Right cardiac atrium (tissue), 5 donors: ENCODE results near the gene USP15. TPM values are rescaled to one million over a fixed set of nuclear protein-coding genes. Genes with fewer than 3 reads are reported as not detected.

Experiments used
- ATAC-seq, 2 donors: fragments of 200-7000 bp; cut with Tn5 transposase; one replicate each; pipeline versions ENCODE4 v1.8.0 to v1.9.1; 2020; ENCODE audit warnings: moderate library complexity in 2 of 2, mild to moderate bottlenecking in 1 of 2
- DNase-seq, 3 donors: peaks; one replicate each; pipeline ENCODE4 v3.0.0-alpha.2; 2020
- H3K27ac ChIP-seq: one replicate; pipeline ENCODE4 v1.5.1; 2013; ENCODE audit warnings: mild to moderate bottlenecking, low read length, control low read depth, moderate library complexity
- H3K27me3 ChIP-seq: one replicate; pipeline ENCODE4 v1.6.1; 2013; ENCODE audit not compliant: control insufficient read depth, insufficient read depth
- H3K4me1 ChIP-seq: one replicate; pipeline ENCODE4 v1.6.1; 2013; ENCODE audit warnings: low read length; ENCODE audit not compliant: control insufficient read depth, insufficient read depth
- H3K4me3 ChIP-seq: one replicate; pipeline ENCODE4 v1.5.1; 2013; ENCODE audit warnings: low read length, control low read depth
- H3K9me3 ChIP-seq: one replicate; pipeline ENCODE4 v1.6.1; 2013; ENCODE audit warnings: low read length; ENCODE audit not compliant: control insufficient read depth
- WGBS: extraction: QIAGEN DNeasy Blood & Tissue Kit; methylation state at CpG from one replicate; pipeline ENCODE4 v1.1.7; 2013; 5-methylcytosine and 5-hydroxymethylcytosine counted together
- intact Hi-C, 4 donors: fragments of 100-400 bp; cut with DNase I; formaldehyde crosslinking; loops; one replicate each; pipeline versions ENCODE4 v1.11.0 to v1.14.0; 2022 to 2023
- polyA plus RNA-seq: library from polyadenylated mRNA; stranded (reverse); fragments of 200-250 nt; gene quantifications from one replicate; pipeline ENCODE4 v1.2.3, GENCODE V29; 2013
- total RNA-seq, 4 donors: library from RNA; stranded (reverse); fragmentation: NEBNext Ultra II Directional; extraction: Animal tissue kit (Norgen Biotek cat#: 25700); gene quantifications; one replicate each; pipeline ENCODE4 v1.2.1, GENCODE V29; 2021
- donor health status: healthy with polysubstance abuse.
- donor health status: DM: no; HTN: yes; CAD: no.
- donor health status: DM: no; HTN: no; CAD: no.
- donor health status: DM: no; HTN: yes; CAD: no; lungs with severe emphysema.
- donor health status: DM: yes; HTN: yes; CAD: no.

USP15 gene
- total and polyA plus RNA-seq, 5 donors: 38.0 to 65.7 (median 51.1) TPM

DNA sequence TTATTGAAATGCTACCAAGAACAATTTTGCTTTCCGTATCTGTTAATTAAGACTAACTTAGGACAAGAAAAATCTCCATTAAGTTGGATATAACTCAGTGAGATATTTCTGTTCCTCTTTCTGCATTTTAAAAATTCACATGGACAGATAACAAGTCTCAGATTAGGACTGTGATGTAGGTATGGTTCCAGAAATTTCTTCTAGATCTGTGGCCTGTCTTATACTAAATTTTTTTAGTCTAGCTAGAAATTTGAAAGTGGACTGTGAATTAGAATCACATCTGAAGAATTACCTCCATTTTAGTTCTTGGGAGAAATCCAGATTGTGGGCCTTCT is 41.6 kb downstream of the USP15 start:
- DNase-seq (no peak), ATAC-seq (no peak)
- H3K27me3 ChIP-seq: no peaks in the 10 kb centered on the region
- no peak overlapping the region for H3K27ac ChIP-seq
- H3K4me3 ChIP-seq: no peak overlapping the region
- peaks cover 2% of the 10 kb centered on the region for H3K4me1 ChIP-seq
- 72% methylated on average over 1 of the region's 1 CpG for WGBS
- intact Hi-C loops: no loop called here
- H3K9me3 ChIP-seq: no peaks in the 10 kb centered on the region

GRCh38 chr12:62304560-62304959 is 44.4 kb downstream of the USP15 start:
- no peaks in the 10 kb centered on the region for H3K9me3 ChIP-seq
- WGBS: 98% methylated on average over 3 of the region's 3 CpGs
- intact Hi-C loops: no loop called here
- no peaks in the 10 kb centered on the region for H3K27me3 ChIP-seq
- no peak overlapping the region for H3K4me3 ChIP-seq
- no peak for ATAC-seq
- DNase-seq: no peak
- no peaks in the 10 kb centered on the region for H3K4me1 ChIP-seq
- no peak overlapping the region for H3K27ac ChIP-seq

DNA sequence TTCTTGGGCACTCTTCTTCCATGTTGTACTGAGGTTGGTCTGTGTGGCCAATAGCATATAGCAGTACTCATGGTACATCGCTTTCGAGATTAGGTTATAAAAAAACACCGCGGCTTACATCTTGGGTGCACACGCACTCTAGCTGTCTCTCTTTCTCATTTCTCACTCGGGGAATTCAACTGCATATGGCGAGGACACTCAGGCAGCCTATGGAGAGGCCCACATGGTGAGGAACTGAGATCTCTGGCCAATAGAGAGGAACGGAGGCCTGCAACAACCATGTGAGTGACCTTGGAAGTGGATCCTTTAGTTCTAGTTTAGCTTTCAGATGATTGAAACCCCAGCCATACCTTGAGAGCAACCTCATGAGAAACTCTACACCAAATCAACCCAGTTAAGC is 45.6 kb downstream of the USP15 start:
- ATAC-seq: no peak
- intact Hi-C loops: no loop called here
- WGBS: 98% methylated on average over 8 of the region's 8 CpGs
- no peaks in the 10 kb centered on the region for H3K4me1 ChIP-seq
- H3K27me3 ChIP-seq: no peaks in the 10 kb centered on the region
- H3K9me3 ChIP-seq: no peaks in the 10 kb centered on the region
- H3K27ac ChIP-seq: no peak overlapping the region
- H3K4me3 ChIP-seq: no peak overlapping the region
- no peak for DNase-seq

DNA sequence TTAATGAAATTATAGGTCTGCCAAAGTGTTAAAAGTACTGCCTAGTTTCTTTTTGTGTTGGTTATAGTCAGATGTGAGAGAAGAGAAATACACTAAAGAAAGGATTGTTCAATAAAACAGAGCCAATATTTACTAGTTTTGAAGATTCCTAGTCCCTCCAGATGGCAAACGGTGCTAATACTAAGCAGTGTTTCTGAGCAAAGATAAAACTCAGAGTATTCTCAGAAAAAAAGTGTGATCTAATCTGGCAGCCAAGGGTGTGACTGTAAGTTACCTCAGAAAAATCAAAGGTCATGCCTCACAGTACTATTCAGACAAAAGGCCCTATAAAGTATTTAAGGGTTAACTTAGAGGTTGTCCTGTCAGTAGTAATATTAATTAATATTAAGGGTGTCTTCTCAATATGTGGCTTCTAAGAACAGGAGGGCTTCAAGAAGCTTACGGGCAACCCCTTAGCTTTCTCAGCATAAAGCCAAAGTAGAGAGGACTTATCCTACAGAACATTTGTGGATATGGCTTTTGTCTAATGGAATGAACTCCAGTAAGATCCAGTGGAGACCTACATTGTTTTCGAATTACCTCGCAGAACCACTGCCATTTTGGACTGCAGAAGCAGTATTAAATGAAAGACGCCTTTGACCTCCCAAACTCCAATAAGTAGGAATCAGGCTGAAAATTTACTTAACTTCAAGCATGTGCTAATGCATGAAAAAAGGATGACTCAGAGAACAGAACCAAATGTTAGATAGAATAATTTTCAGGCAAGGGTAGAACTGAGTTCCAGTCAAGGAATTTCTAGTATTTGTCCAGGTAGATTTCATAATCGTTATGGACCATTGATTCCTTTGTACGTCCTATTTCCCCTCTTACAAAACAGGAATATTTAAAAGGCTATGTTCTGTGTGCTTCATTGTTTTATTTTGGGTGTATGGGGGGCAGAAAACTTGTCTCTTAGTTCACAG is 46.6 kb downstream of the USP15 start:
- no peak for DNase-seq
- intact Hi-C loops: no loop called here
- 96% methylated on average over 7 of the region's 7 CpGs for WGBS

DNA sequence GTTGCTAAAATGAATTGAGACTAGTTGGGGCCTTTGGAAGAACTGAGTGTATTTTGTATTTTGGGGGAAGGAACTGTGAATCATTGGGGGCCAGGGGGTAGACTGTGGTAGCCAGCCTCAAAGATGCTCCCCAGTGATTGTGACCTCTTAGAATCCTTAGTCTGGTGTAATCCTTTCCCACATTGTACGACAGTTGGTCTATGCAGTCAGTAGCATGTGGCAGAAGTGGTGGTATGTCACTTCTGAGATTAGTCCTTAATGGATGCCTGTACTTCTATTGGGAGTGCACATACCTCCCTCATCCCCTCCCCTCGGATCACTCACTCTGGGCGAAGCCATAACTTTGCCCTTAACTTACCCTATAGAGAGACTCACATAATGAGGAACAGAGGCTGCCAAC is 48.0 kb downstream of the USP15 start:
- 98% methylated on average over 3 of the region's 3 CpGs for WGBS
- intact Hi-C loops: no loop called here

More for the DNA sequence above, 46.6 kb downstream of the USP15 start:
- ATAC-seq: no peak
- Histone ChIP-seq H3K27ac (no peak overlapping the region), H3K4me1 (no peaks in the 10 kb centered on the region), H3K4me3 (no peak overlapping the region), H3K9me3 (no peaks in the 10 kb centered on the region), H3K27me3 (no peaks in the 10 kb centered on the region)

GRCh38 chr12:62313727-62314380 is 53.6 kb downstream of the USP15 start:
- no peak overlapping the region for H3K27ac ChIP-seq
- intact Hi-C loops: no loop called here
- no peaks in the 10 kb centered on the region for H3K9me3 ChIP-seq
- no peak for DNase-seq
- 64% methylated on average over 2 of the region's 2 CpGs for WGBS
- peak overlapping the region; percentile 32 for H3K4me3 ChIP-seq
- no peaks in the 10 kb centered on the region for H3K27me3 ChIP-seq
- H3K4me1 ChIP-seq: peaks cover 3% of the 10 kb centered on the region
- no peak for ATAC-seq

More for the DNA sequence above, 48.0 kb downstream of the USP15 start:
- DNase-seq (no peak), ATAC-seq (no peak)
- no peaks in the 10 kb centered on the region for H3K27me3 ChIP-seq
- no peak overlapping the region for H3K4me3 ChIP-seq
- no peaks in the 10 kb centered on the region for H3K9me3 ChIP-seq
- H3K4me1 ChIP-seq: no peaks in the 10 kb centered on the region
- no peak overlapping the region for H3K27ac ChIP-seq

DNA sequence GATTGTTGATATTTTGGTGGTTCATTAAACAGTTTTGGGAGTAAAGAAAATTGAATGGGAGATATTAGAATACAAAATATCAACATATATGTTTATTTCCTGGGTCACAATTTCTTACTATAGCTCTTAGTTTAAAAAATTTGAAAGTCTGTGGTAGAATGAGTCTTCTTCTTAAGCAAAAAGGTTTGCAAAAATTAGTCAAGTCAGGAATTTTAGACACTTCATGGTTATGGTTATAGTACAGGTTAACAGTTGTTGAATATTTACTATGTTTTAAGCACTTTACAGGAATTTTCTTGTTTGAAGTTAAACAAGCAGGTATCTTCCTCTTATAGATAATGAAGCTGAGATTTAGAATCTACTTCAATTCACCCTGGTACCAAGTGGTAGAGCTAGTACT is 56.8 kb downstream of the USP15 start:
- intact Hi-C loops: no loop called here
- H3K4me3 ChIP-seq: no peak overlapping the region
- H3K27ac ChIP-seq: no peak overlapping the region

GRCh38 chr12:62319058-62319457 is 58.9 kb downstream of the USP15 start:
- DNase-seq (no peak), ATAC-seq (no peak)
- Histone ChIP-seq H3K27me3 (no peaks in the 10 kb centered on the region), H3K9me3 (no peaks in the 10 kb centered on the region), H3K4me3 (no peak overlapping the region), H3K4me1 (peaks cover 3% of the 10 kb centered on the region), H3K27ac (no peak overlapping the region)
- 81% methylated on average over 2 of the region's 2 CpGs for WGBS
- intact Hi-C loops: no loop called here

More for the DNA sequence above, 56.8 kb downstream of the USP15 start:
- DNase-seq (no peak), ATAC-seq (no peak)
- H3K9me3 ChIP-seq: no peaks in the 10 kb centered on the region
- peaks cover 3% of the 10 kb centered on the region for H3K4me1 ChIP-seq
- no peaks in the 10 kb centered on the region for H3K27me3 ChIP-seq

DNA sequence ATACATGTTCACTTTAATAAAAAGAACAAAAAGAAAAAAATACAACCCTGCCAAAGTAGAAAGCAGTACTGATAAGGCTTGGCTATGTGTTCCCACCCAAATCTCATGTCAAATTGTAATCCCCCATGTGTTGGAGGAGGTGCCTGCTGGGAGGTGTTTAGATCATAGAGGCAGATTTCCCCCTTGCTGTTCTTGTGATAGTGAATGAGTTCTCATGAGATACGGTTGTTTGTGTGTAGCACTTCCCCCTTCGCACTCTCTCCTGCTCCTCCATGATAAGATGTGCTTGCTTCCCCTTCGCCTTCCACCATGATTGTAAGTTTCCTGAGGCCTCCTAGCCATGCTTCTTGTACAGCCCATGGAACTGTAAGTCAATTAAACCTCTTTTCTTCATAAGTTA is 59.9 kb downstream of the USP15 start:
- H3K4me1 ChIP-seq: peaks cover 3% of the 10 kb centered on the region
- H3K27ac ChIP-seq: no peak overlapping the region
- intact Hi-C loops: loop anchor here in 1 of 4 donors (10.0 kb wide), 1 partner anchor 55 kb away; the partner anchor contains the start of gene USP15
- H3K27me3 ChIP-seq: no peaks in the 10 kb centered on the region
- no peak for DNase-seq
- H3K9me3 ChIP-seq: no peaks in the 10 kb centered on the region
- no peak for ATAC-seq
- whole genome bisulfite sequencing: 91% methylated on average over 3 of the region's 3 CpGs
- H3K4me3 ChIP-seq: no peak overlapping the region

- intact Hi-C loops: loop anchor here in 1 of 4 donors (10.0 kb wide), 1 partner anchor 59 kb away; the partner anchor contains the start of gene USP15
- no peak for DNase-seq
- H3K4me1 ChIP-seq: no peaks in the 10 kb centered on the region
Observed at GRCh38 chr12:62323386-62323785, 63.2 kb downstream of the USP15 start.

GRCh38 chr12:62328296-62328921 is 68.2 kb downstream of the USP15 start:
- no peak for DNase-seq
- H3K27me3 ChIP-seq: no peaks in the 10 kb centered on the region
- no peak for ATAC-seq
- intact Hi-C loops: loop anchor here in 1 of 4 donors (10.0 kb wide), 1 partner anchor 64 kb away; the partner anchor contains the start of gene USP15
- no peaks in the 10 kb centered on the region for H3K9me3 ChIP-seq
- no peaks in the 10 kb centered on the region for H3K4me1 ChIP-seq
- no peak overlapping the region for H3K27ac ChIP-seq
- 94% methylated on average over 1 of the region's 1 CpG for WGBS
- H3K4me3 ChIP-seq: no peak overlapping the region

More at GRCh38 chr12:62323386-62323785, 63.2 kb downstream of the USP15 start:
- Histone ChIP-seq H3K9me3 (no peaks in the 10 kb centered on the region), H3K4me3 (no peak overlapping the region), H3K27me3 (no peaks in the 10 kb centered on the region), H3K27ac (no peak overlapping the region)
- 97% methylated on average over 2 of the region's 2 CpGs for WGBS
- ATAC-seq: no peak
